ENCODE measurements around the gene IL1RAPL2. TPM values are rescaled to one million over a fixed set of nuclear protein-coding genes. Genes with fewer than 3 reads are reported as not detected.

IL1RAPL2 gene
- total and polyA plus RNA-seq, 2 of the 8 experiments (the other 6 are each of a cell fraction or from before 2014, with no cell fraction given): 0.20 to 1.3 TPM

DNA sequence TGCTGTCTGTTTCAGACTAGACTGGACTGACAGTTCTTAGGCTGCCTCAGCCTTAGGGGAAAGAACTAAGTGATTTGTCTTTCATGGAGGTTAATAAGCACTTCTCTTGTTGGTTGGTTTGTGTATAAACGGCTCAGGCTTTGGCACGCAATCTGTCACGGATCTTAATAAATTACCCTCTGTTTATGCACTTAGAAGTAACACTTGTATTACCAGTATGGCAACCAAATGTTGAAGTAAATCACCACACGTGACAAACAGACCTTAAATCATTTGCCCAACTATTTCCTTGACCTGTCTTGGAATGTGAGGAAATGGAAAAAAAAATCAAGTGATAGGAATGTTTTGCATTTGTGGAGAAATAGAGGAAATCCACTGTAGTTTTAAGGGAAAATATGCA, 584.6 kb downstream of the IL1RAPL2 start:
- TF ChIP-seq BACH1 (IDR thresholded peaks at IDR 0.05; ENCODE audit: low read length) (no peak), SIRT6 (IDR thresholded peaks at IDR 0.05; ENCODE audit: low read length) (no peak), RBBP5 (IDR thresholded peaks at IDR 0.05; ENCODE audit: borderline replicate concordance, low read depth, low read length) (no peak), JUN (IDR thresholded peaks at IDR 0.05; ENCODE audit: low read depth, low read length) (no peak), NANOG (IDR thresholded peaks at IDR 0.05; ENCODE audit: insufficient read depth, low read depth, low read length, poor library complexity, severe bottlenecking) (no peak), KDM4A (IDR thresholded peaks at IDR 0.05; ENCODE audit: low read depth, low read length, severe bottlenecking) (no peak)
- TF ChIP-seq, protein P1, sequence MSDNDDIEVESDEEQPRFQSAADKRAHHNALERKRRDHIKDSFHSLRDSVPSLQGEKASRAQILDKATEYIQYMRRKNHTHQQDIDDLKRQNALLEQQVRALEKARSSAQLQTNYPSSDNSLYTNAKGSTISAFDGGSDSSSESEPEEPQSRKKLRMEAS (IDR thresholded peaks at IDR 0.05): no peak
- TF ChIP-seq, protein P2, sequence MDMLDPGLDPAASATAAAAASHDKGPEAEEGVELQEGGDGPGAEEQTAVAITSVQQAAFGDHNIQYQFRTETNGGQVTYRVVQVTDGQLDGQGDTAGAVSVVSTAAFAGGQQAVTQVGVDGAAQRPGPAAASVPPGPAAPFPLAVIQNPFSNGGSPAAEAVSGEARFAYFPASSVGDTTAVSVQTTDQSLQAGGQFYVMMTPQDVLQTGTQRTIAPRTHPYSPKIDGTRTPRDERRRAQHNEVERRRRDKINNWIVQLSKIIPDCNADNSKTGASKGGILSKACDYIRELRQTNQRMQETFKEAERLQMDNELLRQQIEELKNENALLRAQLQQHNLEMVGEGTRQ (IDR thresholded peaks at IDR 0.05; ENCODE audit: low read length): no peak
- Histone ChIP-seq H3K9me3 (ENCODE audit: insufficient read depth in 2 of 2, low read depth in 1 of 2, low read length in 1 of 2) (no peaks in the 10 kb centered on the region), H3K36me3 (ENCODE audit: control insufficient read depth in 2 of 4, insufficient read depth in 4 of 4, low read length in 3 of 4) (no peaks in the 10 kb centered on the region), H3K4ac (replicated peaks; ENCODE audit: insufficient read length, low read depth, low read length) (no peak overlapping the region), H2BK5ac (ENCODE audit: low read depth, low read length) (no peak overlapping the region), H4K5ac (ENCODE audit: insufficient read length, low read depth, low read length) (no peak overlapping the region), H3K79me2 (ENCODE audit: control insufficient read depth in 1 of 2, insufficient read depth in 2 of 2, low read length in 2 of 2) (no peaks in the 10 kb centered on the region), H3K56ac (replicated peaks; ENCODE audit: insufficient read length, low read depth, low read length) (no peak overlapping the region), H3K4me1 (replicated peaks in 1 of 4; ENCODE audit: control insufficient read depth in 3 of 4, insufficient read depth in 4 of 4, low read length in 3 of 4) (peaks cover 0 to 2% (median 0%) of the 10 kb centered on the region in 4 experiments; a peak in 2 of 7 replicates), H3K23ac (ENCODE audit: insufficient read length) (no peak overlapping the region), H4K91ac (replicated peaks; ENCODE audit: insufficient read length, low read length) (no peak overlapping the region), H4K8ac (ENCODE audit: extremely low read depth, insufficient read depth, low read length) (no peak overlapping the region), H2BK20ac (ENCODE audit: low read length) (no peak overlapping the region), H2BK120ac (replicated peaks; ENCODE audit: low read depth, low read length) (no peak overlapping the region), H3K27me3 (replicated peaks in 1 of 4; ENCODE audit: control insufficient read depth in 3 of 4, extremely low read depth in 1 of 4, insufficient read depth in 3 of 4, low read length in 3 of 4) (no peaks in the 10 kb centered on the region), H3K9ac (replicated peaks in 1 of 4; ENCODE audit: extremely low read depth in 1 of 4, low read depth in 3 of 4, low read length in 3 of 4) (no peak overlapping the region), H3K23me2 (ENCODE audit: low read depth, low read length) (no peaks in the 10 kb centered on the region), H3K4me3 (ENCODE audit: extremely low read depth in 1 of 4, insufficient read depth in 2 of 4, low read depth in 3 of 4, low read length in 4 of 4) (no peak overlapping the region), H3K79me1 (ENCODE audit: low read depth, low read length) (no peaks in the 10 kb centered on the region), H3K4me2 (ENCODE audit: insufficient read depth in 1 of 2, low read depth in 2 of 2, low read length in 2 of 2) (no peak overlapping the region), H2BK15ac (ENCODE audit: low read length) (no peak overlapping the region), H2BK12ac (ENCODE audit: low read depth, low read length) (no peak overlapping the region), H3K14ac (ENCODE audit: insufficient read length) (no peak overlapping the region), H2AK5ac (ENCODE audit: low read depth, low read length) (no peak overlapping the region), H3K18ac (ENCODE audit: extremely low read depth, low read length) (no peak overlapping the region), H2AFZ (ENCODE audit: low read length) (no peak overlapping the region), H3K27ac (ENCODE audit: low read depth, low read length) (no peak overlapping the region), H4K20me1 (replicated peaks in 1 of 2; ENCODE audit: control insufficient read depth in 1 of 2, insufficient read depth in 2 of 2, low read length in 2 of 2) (no peaks in the 10 kb centered on the region)
- CTCF ChIA-PET (ENCODE audit: partially characterized antibody): no interaction called here
- DNase-seq (ENCODE audit: low read depth in 1 of 2, low spot score in 2 of 2): no peak
- FAIRE-seq: no peak
- WGBS, 2 experiments (ENCODE audit: extremely low coverage in 1 of 2, insufficient coverage in 1 of 2, insufficient read length in 1 of 2, insufficient replicate concordance in 2 of 2, low coverage in 1 of 2, low lambda C conversion rate in 2 of 2, missing lambda C conversion rate in 1 of 2): 64% methylated on average over 3 of the region's 4 CpGs; no CpG with 5 or more reads in 1 of the 2 experiments
- POLR2A ChIA-PET (ENCODE audit: partially characterized antibody): no interaction called here

Data from H1 (cell line).